HepG2 (cell line): ENCODE data around the gene MVK.

Source experiments
- ARNT2 ChIP-seq: sonication (generic); formaldehyde crosslinking; IDR thresholded peaks from 2 replicates; pipeline ENCODE4 v1.8.0; 2022; ENCODE audit warnings: mild to moderate bottlenecking, low read depth, missing genetic modification reagents, moderate library complexity
- ESRRA ChIP-seq: sonication (generic); formaldehyde crosslinking; IDR thresholded peaks from 2 replicates; pipeline ENCODE4 v1.5.1; 2020; ENCODE audit warnings: mild to moderate bottlenecking, low read depth, missing genetic modification reagents
- HNF4A ChIP-seq: sonication (generic); formaldehyde crosslinking; IDR thresholded peaks from 2 replicates; pipeline ENCODE4 v1.4.0; 2020; ENCODE audit warnings: missing genetic modification reagents
- HOXA7 ChIP-seq: sonication (generic); formaldehyde crosslinking; IDR thresholded peaks from 2 replicates; pipeline ENCODE4 v1.8.1; 2022; ENCODE audit warnings: mild to moderate bottlenecking, missing genetic modification reagents, moderate library complexity
- KLF16 ChIP-seq, 2 experiments: sonication (generic) in 1 of 2; formaldehyde crosslinking in 1 of 2; IDR thresholded peaks; 2 replicates each; pipeline versions ENCODE4 v1.6.1 to v1.8.0; 2016 to 2023; ENCODE audit warnings: missing genetic modification reagents in 2 of 2, missing compliant biosample characterization in 1 of 2
- ZNF501 ChIP-seq: sonication (generic); formaldehyde crosslinking; IDR thresholded peaks from 2 replicates; pipeline ENCODE4 v1.5.1; 2020; ENCODE audit warnings: mild to moderate bottlenecking, moderate library complexity, missing genetic modification reagents
- ZNF550 ChIP-seq: sonication (generic); formaldehyde crosslinking; IDR thresholded peaks from 2 replicates; pipeline ENCODE4 v1.4.0; 2020; ENCODE audit warnings: mild to moderate bottlenecking, missing genetic modification reagents, borderline replicate concordance
- TF ChIP-seq, protein P1 (sequence below): sonication (generic); formaldehyde crosslinking; IDR thresholded peaks from 2 replicates; pipeline ENCODE4 v1.4.0; 2020; ENCODE audit warnings: missing genetic modification reagents

DNA sequence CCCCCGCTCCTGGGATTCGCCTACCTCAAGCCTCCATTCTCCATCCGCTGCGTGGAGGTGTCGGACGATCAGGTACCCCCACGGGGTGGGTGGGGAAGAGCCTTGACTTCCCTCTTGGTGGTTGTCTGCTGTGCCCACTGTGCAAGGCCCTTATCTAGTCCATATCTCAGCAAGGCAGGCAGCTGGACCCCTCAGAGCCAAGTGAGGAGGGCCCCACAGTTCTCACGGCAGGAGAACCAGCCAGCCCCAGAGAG is 40.2 kb upstream of the MVK start:
- TF ChIP-seq HNF4A (CRISPR knock-in tag) = no peak
- no peak for TF ChIP-seq ARNT2 (CRISPR knock-in tag)
- no peak for TF ChIP-seq ZNF550 (CRISPR knock-in tag)
- TF ChIP-seq HOXA7 (CRISPR knock-in tag) = no peak
- TF ChIP-seq, protein P1, sequence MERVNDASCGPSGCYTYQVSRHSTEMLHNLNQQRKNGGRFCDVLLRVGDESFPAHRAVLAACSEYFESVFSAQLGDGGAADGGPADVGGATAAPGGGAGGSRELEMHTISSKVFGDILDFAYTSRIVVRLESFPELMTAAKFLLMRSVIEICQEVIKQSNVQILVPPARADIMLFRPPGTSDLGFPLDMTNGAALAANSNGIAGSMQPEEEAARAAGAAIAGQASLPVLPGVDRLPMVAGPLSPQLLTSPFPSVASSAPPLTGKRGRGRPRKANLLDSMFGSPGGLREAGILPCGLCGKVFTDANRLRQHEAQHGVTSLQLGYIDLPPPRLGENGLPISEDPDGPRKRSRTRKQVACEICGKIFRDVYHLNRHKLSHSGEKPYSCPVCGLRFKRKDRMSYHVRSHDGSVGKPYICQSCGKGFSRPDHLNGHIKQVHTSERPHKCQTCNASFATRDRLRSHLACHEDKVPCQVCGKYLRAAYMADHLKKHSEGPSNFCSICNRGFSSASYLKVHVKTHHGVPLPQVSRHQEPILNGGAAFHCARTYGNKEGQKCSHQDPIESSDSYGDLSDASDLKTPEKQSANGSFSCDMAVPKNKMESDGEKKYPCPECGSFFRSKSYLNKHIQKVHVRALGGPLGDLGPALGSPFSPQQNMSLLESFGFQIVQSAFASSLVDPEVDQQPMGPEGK (CRISPR knock-in tag) = no peak
- no peak for TF ChIP-seq KLF16 (CRISPR knock-in tag; IDR thresholded peaks at IDR 0.05)
- no peak for TF ChIP-seq ESRRA (CRISPR knock-in tag)
- TF ChIP-seq ZNF501 (CRISPR knock-in tag) = no peak
